B cell (primary cell): ENCODE data around the gene RPS8. TPM values are rescaled to one million over a fixed set of nuclear protein-coding genes. Genes with fewer than 3 reads are reported as not detected.

Experiments used
- ATAC-seq: fragments of 200-7000 bp; cut with Tn5 transposase; one replicate; pipeline ENCODE4 v1.10.0; 2021; ENCODE audit warnings: low read depth, mild to moderate bottlenecking, moderate number of reproducible peaks, moderate library complexity
- CTCF ChIA-PET: fragments of 350-600 bp; sonication (Branson Sonifier 250); formaldehyde crosslinking; loops from one replicate; lab custom pipeline; 2021; ENCODE audit warnings: antibody characterized with exemption, inconsistent platforms; lab: Charles Lee
- POLR2A ChIA-PET: fragments of 350-600 bp; sonication (Branson Sonifier 250); formaldehyde crosslinking; loops from one replicate; lab custom pipeline; 2021; ENCODE audit warnings: antibody characterized with exemption; lab: Charles Lee
- DNase-seq: peaks from one replicate; pipeline ENCODE4 v3.0.0; 2013
- H2AFZ ChIP-seq: 2 replicates; pipeline ENCODE4 v1.6.1; 2012; ENCODE audit warnings: mild to moderate bottlenecking, low read depth, low read length; ENCODE audit not compliant: insufficient read depth, poor library complexity, severe bottlenecking
- H3K27ac ChIP-seq, 2 donors: 1 replicate in 1 of 2; 2 replicates in 1 of 2; pipeline ENCODE4 v1.5.1; 2012 to 2013; ENCODE audit warnings: low read length in 2 of 2, mild to moderate bottlenecking in 2 of 2, moderate library complexity in 1 of 2
- H3K27me3 ChIP-seq, 4 experiments: fragments of 200-600 bp in 1 of 4; sonication (generic) in 1 of 4; replicated peaks in 1 of 4; 1 replicate in 2 of 4; 2 replicates in 2 of 4; pipeline versions ENCODE4 v1.6.1 to v1.7.0; 2013 to 2016; ENCODE audit warnings: low read length in 3 of 4, mild to moderate bottlenecking in 2 of 4, mixed read lengths in 1 of 4, moderate library complexity in 1 of 4; ENCODE audit not compliant: insufficient read depth in 4 of 4, control insufficient read depth in 3 of 4; ENCODE audit errors: control extremely low read depth in 1 of 4
- H3K36me3 ChIP-seq, 2 experiments: replicated peaks in 1 of 2; 1 replicate in 1 of 2; 2 replicates in 1 of 2; pipeline versions ENCODE4 v1.6.1 to v1.7.1; 2013; ENCODE audit warnings: low read length in 1 of 2; ENCODE audit not compliant: insufficient read depth in 2 of 2, control insufficient read depth in 1 of 2; ENCODE audit errors: control extremely low read depth in 1 of 2, extremely low read depth in 1 of 2
- H3K4me1 ChIP-seq, 2 donors: fragments of 200-600 bp in 1 of 2; sonication (generic) in 1 of 2; 1 replicate in 1 of 2; 2 replicates in 1 of 2; pipeline versions ENCODE4 v1.5.1 to v1.6.1; 2013 to 2017; ENCODE audit warnings: low read length in 2 of 2; ENCODE audit not compliant: control insufficient read depth in 2 of 2, insufficient read depth in 2 of 2
- H3K4me2 ChIP-seq: replicated peaks from 2 replicates; pipeline ENCODE3; 2012; ENCODE audit warnings: mild to moderate bottlenecking, low read depth, low read length; ENCODE audit not compliant: poor library complexity, severe bottlenecking
- H3K4me3 ChIP-seq, 5 experiments: fragments of 200-600 bp in 1 of 5; sonication (generic) in 1 of 5; 1 replicate in 3 of 5; 2 replicates in 2 of 5; pipeline versions ENCODE4 v1.5.1 to v1.7.0; 2011 to 2016; ENCODE audit warnings: low read length in 4 of 5, mild to moderate bottlenecking in 4 of 5, low read depth in 2 of 5, control low read depth in 1 of 5, moderate library complexity in 1 of 5; ENCODE audit not compliant: insufficient read depth in 1 of 5; ENCODE audit errors: control extremely low read depth in 1 of 5, extremely low read depth in 1 of 5
- H3K79me2 ChIP-seq: fragments of 200-600 bp; sonication (generic); one replicate; pipeline ENCODE4 v1.6.0; 2016; ENCODE audit warnings: low read length; ENCODE audit not compliant: control insufficient read depth, insufficient read depth
- H3K9ac ChIP-seq: fragments of 200-600 bp; sonication (generic); 2 replicates; pipeline ENCODE4 v1.6.1; 2017; ENCODE audit warnings: mild to moderate bottlenecking, low read length, moderate library complexity
- H3K9me3 ChIP-seq, 3 donors: one replicate each; pipeline versions ENCODE4 v1.6.1 to v1.7.1; 2013; ENCODE audit warnings: low read length in 2 of 3; ENCODE audit not compliant: control insufficient read depth in 2 of 3, insufficient read depth in 1 of 3; ENCODE audit errors: control extremely low read depth in 1 of 3
- H4K20me1 ChIP-seq: 2 replicates; pipeline ENCODE4 v1.6.0; 2012; ENCODE audit warnings: mild to moderate bottlenecking, low read length; ENCODE audit not compliant: insufficient read depth, control insufficient read depth, poor library complexity, severe bottlenecking
- H3K27ac Mint-ChIP-seq: one replicate; pipeline ENCODE4 v1.8.0; 2021; ENCODE audit warnings: mixed read lengths
- H3K27me3 Mint-ChIP-seq: one replicate; pipeline ENCODE4 v1.8.0; 2021; ENCODE audit warnings: mixed read lengths
- H3K4me1 Mint-ChIP-seq: one replicate; pipeline ENCODE4 v1.8.0; 2021; ENCODE audit warnings: mixed read lengths
- H3K4me3 Mint-ChIP-seq: one replicate; pipeline ENCODE4 v1.8.0; 2021; ENCODE audit warnings: mixed read lengths
- H3K9me3 Mint-ChIP-seq: one replicate; pipeline ENCODE4 v1.8.0; 2022; ENCODE audit warnings: mixed read lengths; ENCODE audit not compliant: insufficient read depth
- EZH2 ChIP-seq: IDR thresholded peaks from 2 replicates; pipeline ENCODE4 v1.6.1; 2012; ENCODE audit warnings: borderline replicate concordance, low read depth, mild to moderate bottlenecking, moderate library complexity, low read length; ENCODE audit not compliant: insufficient read depth, poor library complexity, severe bottlenecking
- WGBS: methylation state at CpG from one replicate; pipeline ENCODE4 v1.1.5; 2013; ENCODE audit warnings: missing lambda C conversion rate; ENCODE audit not compliant: insufficient coverage; 5-methylcytosine and 5-hydroxymethylcytosine counted together
- intact Hi-C: fragments of 100-400 bp; cut with micrococcal nuclease; formaldehyde crosslinking; loops from one replicate; pipeline ENCODE4 v1.10.0; 2022
- polyA plus RNA-seq: library from polyadenylated mRNA; depleted of rRNA; stranded (reverse); fragments of >200 nt; gene quantifications from 2 replicates; pipeline ENCODE4 v1.2.3, GENCODE V29; 2012
- total RNA-seq, 2 donors: library from RNA; stranded (reverse); fragments of 120-200 nt in 1 of 2; gene quantifications; 1 replicate in 1 of 2; 2 replicates in 1 of 2; pipeline versions ENCODE4 v1.2.3 to v1.2.4, GENCODE V29; 2013 to 2022
- TF ChIP-seq, protein P1 (sequence below): fragments of 200-600 bp; IDR thresholded peaks from one replicate; pipeline ENCODE4 v1.8.0; 2022; ENCODE audit warnings: antibody characterized with exemption, mild to moderate bottlenecking

RPS8 gene
- total and polyA plus RNA-seq, 2 donors (not counting 1 experiment from before 2014, with no cell fraction given) = 2,525 to 4,047 TPM

DNA sequence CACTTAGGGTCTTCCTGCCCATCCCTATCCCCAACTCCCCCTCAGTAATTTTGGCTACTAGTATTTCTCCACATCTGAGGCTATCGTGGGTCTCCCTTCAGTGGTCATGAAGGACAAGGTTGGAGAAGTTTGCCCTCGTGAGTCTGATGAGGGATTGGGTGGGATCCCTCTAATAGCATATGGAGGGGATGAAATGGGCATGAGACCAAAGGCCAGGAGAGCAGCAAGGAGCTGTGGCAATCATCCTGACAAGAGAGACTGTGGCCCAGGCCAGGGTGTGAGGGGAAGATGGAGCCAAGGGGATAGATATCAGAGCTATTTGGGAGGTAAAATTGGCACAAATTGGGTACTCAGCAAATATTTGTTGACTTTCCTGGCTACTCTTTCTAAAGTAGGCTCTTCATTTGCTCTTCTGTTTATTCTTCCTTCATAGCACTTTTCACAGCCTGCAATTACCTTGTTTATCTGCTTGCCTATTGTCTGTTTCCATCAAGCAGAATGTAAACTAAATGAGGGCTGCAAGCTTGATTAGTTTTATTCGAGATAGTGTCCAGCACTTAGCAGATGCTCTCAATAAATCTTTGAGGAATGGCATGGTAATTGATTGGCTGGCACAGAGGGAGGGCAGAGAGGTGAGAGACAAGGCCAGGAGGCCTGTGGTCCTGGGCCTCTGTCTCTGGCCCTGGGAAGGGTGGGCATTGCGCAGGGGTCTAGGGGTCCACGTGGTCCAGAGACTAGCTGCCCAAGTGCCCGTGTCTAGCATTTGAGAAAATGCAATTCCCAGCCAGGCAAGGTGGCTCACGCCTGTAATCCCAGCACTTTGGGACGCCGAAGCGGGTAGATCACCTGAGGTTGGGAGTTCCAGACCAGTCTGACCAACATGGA is 23.4 kb downstream of the RPS8 start:
- H3K36me3 ChIP-seq = peaks cover 0 to 10% of the 10 kb centered on the region in 2 experiments
- peak overlapping the region; percentile 73 for H3K27ac Mint-ChIP-seq
- DNase-seq (no peak), ATAC-seq (no peak)
- peak overlapping the region in 1 of 2 donors; percentile 60 for H3K27ac ChIP-seq
- 93% methylated on average over 9 of the region's 10 CpGs for WGBS
- H3K4me3 Mint-ChIP-seq = peak overlapping the region; percentile 37
- intact Hi-C loops = loop anchor here (2.0 kb wide), 2 partner anchors 24 to 38 kb away; partner anchors contain the start of gene RPS8
- H3K4me2 ChIP-seq = no peak overlapping the region
- H3K4me3 ChIP-seq = no peak overlapping the region
- CTCF ChIA-PET = interaction anchor here (0.8 to 4.2 kb wide), 13 partner anchors 8 to 541 kb away, joined by 3 to 70 read pairs (median 4); partner anchors contain the start of genes BEST4, BTBD19, HECTD3 and UROD
- peaks cover 16 to 38% of the 10 kb centered on the region in 2 donors for H3K4me1 ChIP-seq
- H3K9me3 ChIP-seq = no peaks in the 10 kb centered on the region
- peak overlapping the region; percentile 47 for H2AFZ ChIP-seq
- peaks cover 5% of the 10 kb centered on the region for H3K79me2 ChIP-seq
- no peaks in the 10 kb centered on the region for H3K27me3 ChIP-seq
- TF ChIP-seq, protein P1, sequence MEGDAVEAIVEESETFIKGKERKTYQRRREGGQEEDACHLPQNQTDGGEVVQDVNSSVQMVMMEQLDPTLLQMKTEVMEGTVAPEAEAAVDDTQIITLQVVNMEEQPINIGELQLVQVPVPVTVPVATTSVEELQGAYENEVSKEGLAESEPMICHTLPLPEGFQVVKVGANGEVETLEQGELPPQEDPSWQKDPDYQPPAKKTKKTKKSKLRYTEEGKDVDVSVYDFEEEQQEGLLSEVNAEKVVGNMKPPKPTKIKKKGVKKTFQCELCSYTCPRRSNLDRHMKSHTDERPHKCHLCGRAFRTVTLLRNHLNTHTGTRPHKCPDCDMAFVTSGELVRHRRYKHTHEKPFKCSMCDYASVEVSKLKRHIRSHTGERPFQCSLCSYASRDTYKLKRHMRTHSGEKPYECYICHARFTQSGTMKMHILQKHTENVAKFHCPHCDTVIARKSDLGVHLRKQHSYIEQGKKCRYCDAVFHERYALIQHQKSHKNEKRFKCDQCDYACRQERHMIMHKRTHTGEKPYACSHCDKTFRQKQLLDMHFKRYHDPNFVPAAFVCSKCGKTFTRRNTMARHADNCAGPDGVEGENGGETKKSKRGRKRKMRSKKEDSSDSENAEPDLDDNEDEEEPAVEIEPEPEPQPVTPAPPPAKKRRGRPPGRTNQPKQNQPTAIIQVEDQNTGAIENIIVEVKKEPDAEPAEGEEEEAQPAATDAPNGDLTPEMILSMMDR = no peak
- TF ChIP-seq EZH2 = no peak
- no peaks in the 10 kb centered on the region for H3K9me3 Mint-ChIP-seq
- H3K9ac ChIP-seq = no peak overlapping the region
- peaks cover 33% of the 10 kb centered on the region for H3K4me1 Mint-ChIP-seq
- no peaks in the 10 kb centered on the region for H3K27me3 Mint-ChIP-seq
- no peaks in the 10 kb centered on the region for H4K20me1 ChIP-seq
- POLR2A ChIA-PET = interaction anchor here (0.6 to 2.6 kb wide), 2 partner anchors 21 to 121 kb away, joined by 7 to 61 read pairs; no protein-coding TSS in a partner anchor
